ENCODE measurements around the gene SRRM3.
A peak's percentile ranks its signal among the peaks of the same experiment; 100 is the strongest.
"Not testable (repeated sequence)": the region's sequence is repeated elsewhere in the genome, so short reads cannot be mapped to it uniquely, and the experiment has no call there.

Gene SRRM3

GRCh38 chr7:76166404-76167255 is 35.1 kb upstream of the SRRM3 start:
- H3K9me3 ChIP-seq (ENCODE audit: control insufficient read depth, insufficient read depth, low read length), result no peaks in the 10 kb centered on the region
- H3K4me1 ChIP-seq (ENCODE audit: control insufficient read depth, insufficient read depth, low read length), result peaks cover 29% of the 10 kb centered on the region
- peak overlapping the region; percentile 87 for H3K27ac ChIP-seq (ENCODE audit: low read depth, low read length)
- H3K27me3 ChIP-seq (ENCODE audit: control insufficient read depth, insufficient read depth, low read length), result no peaks in the 10 kb centered on the region
- peak overlapping the region; percentile 88 for H3K4me3 ChIP-seq (ENCODE audit: low read depth, low read length)
- peak overlapping the region; percentile 79 for H3K9ac ChIP-seq (ENCODE audit: low read depth, low read length)
- H3K36me3 ChIP-seq (ENCODE audit: control insufficient read depth, insufficient read depth, low read length), result no peaks in the 10 kb centered on the region

GRCh38 chr7:76173566-76174205 is 28.0 kb upstream of the SRRM3 start:
- Histone ChIP-seq H3K27ac (ENCODE audit: low read depth, low read length) (no peak overlapping the region), H3K9ac (ENCODE audit: low read depth, low read length) (no peak overlapping the region), H3K4me1 (ENCODE audit: control insufficient read depth, insufficient read depth, low read length) (no peaks in the 10 kb centered on the region), H3K36me3 (ENCODE audit: control insufficient read depth, insufficient read depth, low read length) (no peaks in the 10 kb centered on the region), H3K27me3 (ENCODE audit: control insufficient read depth, insufficient read depth, low read length) (no peaks in the 10 kb centered on the region), H3K9me3 (ENCODE audit: control insufficient read depth, insufficient read depth, low read length) (no peaks in the 10 kb centered on the region), H3K4me3 (ENCODE audit: low read depth, low read length) (no peak overlapping the region)

- H3K4me1 ChIP-seq (ENCODE audit: control insufficient read depth, insufficient read depth, low read length); H3K9ac ChIP-seq (ENCODE audit: low read depth, low read length); H3K27ac ChIP-seq (ENCODE audit: low read depth, low read length); H3K36me3 ChIP-seq (ENCODE audit: control insufficient read depth, insufficient read depth, low read length); H3K4me3 ChIP-seq (ENCODE audit: low read depth, low read length); H3K9me3 ChIP-seq (ENCODE audit: control insufficient read depth, insufficient read depth, low read length); H3K27me3 ChIP-seq (ENCODE audit: control insufficient read depth, insufficient read depth, low read length): not testable (repeated sequence)
Measured at GRCh38 chr7:76176951-76177350, 24.7 kb upstream of the SRRM3 start.

GRCh38 chr7:76179686-76180085 is 22.0 kb upstream of the SRRM3 start:
- Histone ChIP-seq H3K4me1 (ENCODE audit: control insufficient read depth, insufficient read depth, low read length) (no peaks in the 10 kb centered on the region), H3K27me3 (ENCODE audit: control insufficient read depth, insufficient read depth, low read length) (no peaks in the 10 kb centered on the region), H3K4me3 (ENCODE audit: low read depth, low read length) (no peak overlapping the region), H3K9me3 (ENCODE audit: control insufficient read depth, insufficient read depth, low read length) (no peaks in the 10 kb centered on the region), H3K27ac (ENCODE audit: low read depth, low read length) (no peak overlapping the region), H3K9ac (ENCODE audit: low read depth, low read length) (no peak overlapping the region), H3K36me3 (ENCODE audit: control insufficient read depth, insufficient read depth, low read length) (no peaks in the 10 kb centered on the region)

- Histone ChIP-seq H3K36me3 (ENCODE audit: control insufficient read depth, insufficient read depth, low read length) (no peaks in the 10 kb centered on the region), H3K4me1 (ENCODE audit: control insufficient read depth, insufficient read depth, low read length) (peaks cover 10% of the 10 kb centered on the region), H3K4me3 (ENCODE audit: low read depth, low read length) (no peak overlapping the region), H3K9me3 (ENCODE audit: control insufficient read depth, insufficient read depth, low read length) (no peaks in the 10 kb centered on the region), H3K27me3 (ENCODE audit: control insufficient read depth, insufficient read depth, low read length) (no peaks in the 10 kb centered on the region), H3K9ac (ENCODE audit: low read depth, low read length) (no peak overlapping the region), H3K27ac (ENCODE audit: low read depth, low read length) (no peak overlapping the region)
Measured at GRCh38 chr7:76182225-76182960, 19.3 kb upstream of the SRRM3 start.

- H3K36me3 ChIP-seq (ENCODE audit: control insufficient read depth, insufficient read depth, low read length), result no peaks in the 10 kb centered on the region
- peak overlapping the region; percentile 56; the same call in 1 of the 2 replicates for H3K9ac ChIP-seq (ENCODE audit: low read depth, low read length)
- no peaks in the 10 kb centered on the region for H3K27me3 ChIP-seq (ENCODE audit: control insufficient read depth, insufficient read depth, low read length)
- H3K4me3 ChIP-seq (ENCODE audit: low read depth, low read length), result no peak overlapping the region
- peaks cover 10% of the 10 kb centered on the region for H3K4me1 ChIP-seq (ENCODE audit: control insufficient read depth, insufficient read depth, low read length)
- H3K27ac ChIP-seq (ENCODE audit: low read depth, low read length), result peak overlapping the region; percentile 67
- H3K9me3 ChIP-seq (ENCODE audit: control insufficient read depth, insufficient read depth, low read length), result no peaks in the 10 kb centered on the region
Measured at GRCh38 chr7:76185187-76185896, 16.4 kb upstream of the SRRM3 start.

- Histone ChIP-seq H3K9ac (ENCODE audit: low read depth, low read length) (no peak overlapping the region), H3K27ac (ENCODE audit: low read depth, low read length) (no peak overlapping the region), H3K27me3 (ENCODE audit: control insufficient read depth, insufficient read depth, low read length) (no peaks in the 10 kb centered on the region), H3K4me3 (ENCODE audit: low read depth, low read length) (no peak overlapping the region), H3K9me3 (ENCODE audit: control insufficient read depth, insufficient read depth, low read length) (no peaks in the 10 kb centered on the region), H3K4me1 (ENCODE audit: control insufficient read depth, insufficient read depth, low read length) (peaks cover 12% of the 10 kb centered on the region), H3K36me3 (ENCODE audit: control insufficient read depth, insufficient read depth, low read length) (no peaks in the 10 kb centered on the region)
Measured at GRCh38 chr7:76187272-76187671, 14.4 kb upstream of the SRRM3 start.

GRCh38 chr7:76189276-76189675 is 12.4 kb upstream of the SRRM3 start:
- Histone ChIP-seq H3K9me3 (ENCODE audit: control insufficient read depth, insufficient read depth, low read length) (no peaks in the 10 kb centered on the region), H3K4me3 (ENCODE audit: low read depth, low read length) (no peak overlapping the region), H3K4me1 (ENCODE audit: control insufficient read depth, insufficient read depth, low read length) (peaks cover 20% of the 10 kb centered on the region), H3K27me3 (ENCODE audit: control insufficient read depth, insufficient read depth, low read length) (no peaks in the 10 kb centered on the region), H3K9ac (ENCODE audit: low read depth, low read length) (no peak overlapping the region), H3K27ac (ENCODE audit: low read depth, low read length) (no peak overlapping the region), H3K36me3 (ENCODE audit: control insufficient read depth, insufficient read depth, low read length) (no peaks in the 10 kb centered on the region)

GRCh38 chr7:76191783-76192240 is 9.9 kb upstream of the SRRM3 start:
- Histone ChIP-seq H3K36me3 (ENCODE audit: control insufficient read depth, insufficient read depth, low read length) (no peaks in the 10 kb centered on the region), H3K9me3 (ENCODE audit: control insufficient read depth, insufficient read depth, low read length) (no peaks in the 10 kb centered on the region), H3K4me3 (ENCODE audit: low read depth, low read length) (no peak overlapping the region), H3K9ac (ENCODE audit: low read depth, low read length) (no peak overlapping the region), H3K27ac (ENCODE audit: low read depth, low read length) (no peak overlapping the region), H3K4me1 (ENCODE audit: control insufficient read depth, insufficient read depth, low read length) (peaks cover 11% of the 10 kb centered on the region; the same call in 1 of the 2 replicates), H3K27me3 (ENCODE audit: control insufficient read depth, insufficient read depth, low read length) (no peaks in the 10 kb centered on the region)

- H3K27ac ChIP-seq (ENCODE audit: low read depth, low read length), result no peak overlapping the region
- no peak overlapping the region for H3K9ac ChIP-seq (ENCODE audit: low read depth, low read length)
- no peaks in the 10 kb centered on the region for H3K27me3 ChIP-seq (ENCODE audit: control insufficient read depth, insufficient read depth, low read length)
- H3K4me3 ChIP-seq (ENCODE audit: low read depth, low read length), result no peak overlapping the region
- no peaks in the 10 kb centered on the region for H3K9me3 ChIP-seq (ENCODE audit: control insufficient read depth, insufficient read depth, low read length)
- no peaks in the 10 kb centered on the region for H3K36me3 ChIP-seq (ENCODE audit: control insufficient read depth, insufficient read depth, low read length)
- H3K4me1 ChIP-seq (ENCODE audit: control insufficient read depth, insufficient read depth, low read length), result peaks cover 13% of the 10 kb centered on the region
Measured at GRCh38 chr7:76193466-76193865, 8.2 kb upstream of the SRRM3 start.
